ENCODE data around the gene TPSG1.
"Not testable (repeated sequence)": the region's sequence is repeated elsewhere in the genome, so short reads cannot be mapped to it uniquely, and the experiment has no call there.

Gene TPSG1

DNA sequence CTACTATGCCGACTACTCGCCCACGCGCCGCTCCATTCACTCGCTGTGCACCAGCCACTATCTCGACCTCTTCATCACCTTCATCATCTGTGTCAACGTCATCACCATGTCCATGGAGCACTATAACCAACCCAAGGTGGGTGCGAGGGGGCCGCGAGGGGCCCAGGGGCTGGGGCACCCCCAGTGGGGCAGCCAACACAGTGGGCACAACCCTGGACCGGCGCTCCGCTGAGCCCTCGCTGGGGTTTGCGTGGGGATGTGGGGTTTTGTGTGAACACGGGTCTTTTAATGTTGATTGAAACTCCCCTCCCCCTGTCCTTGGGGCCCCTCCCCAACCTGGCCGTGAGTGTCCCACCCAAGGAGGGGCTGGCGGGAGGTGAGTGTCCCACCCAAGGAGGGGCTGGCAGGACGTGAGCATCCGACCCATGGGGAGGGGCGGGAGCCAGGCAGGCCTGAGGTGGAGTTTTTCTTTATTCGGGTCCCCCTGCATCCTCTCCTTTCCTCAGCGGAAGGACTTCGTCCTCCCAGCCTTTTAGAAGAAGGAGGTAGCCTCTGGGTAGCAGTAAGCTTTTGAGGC lies 11.2 kb downstream of the TPSG1 start:
- no peak for DNase-seq

DNA sequence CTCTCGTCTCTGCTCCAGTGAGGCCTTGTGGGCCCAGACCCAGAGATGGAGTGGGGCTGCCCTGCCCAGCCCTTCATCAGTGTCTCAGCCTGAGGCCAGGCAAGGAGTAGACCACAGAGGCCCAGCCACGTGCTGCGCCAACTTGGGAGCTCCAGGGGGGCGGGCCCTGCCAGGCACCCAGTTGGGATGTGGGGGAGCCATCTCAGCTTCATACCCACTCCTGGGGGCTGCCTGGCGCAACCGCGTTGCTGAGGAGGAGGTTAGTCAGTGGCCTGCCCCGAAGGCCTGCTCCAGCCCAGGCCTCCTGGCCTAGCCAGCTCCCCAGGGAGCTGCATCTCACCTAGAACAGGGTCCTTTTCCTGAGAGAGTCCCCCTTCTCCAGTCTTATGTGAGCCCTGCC lies 11.8 kb downstream of the TPSG1 start:
- no peak for DNase-seq

DNA sequence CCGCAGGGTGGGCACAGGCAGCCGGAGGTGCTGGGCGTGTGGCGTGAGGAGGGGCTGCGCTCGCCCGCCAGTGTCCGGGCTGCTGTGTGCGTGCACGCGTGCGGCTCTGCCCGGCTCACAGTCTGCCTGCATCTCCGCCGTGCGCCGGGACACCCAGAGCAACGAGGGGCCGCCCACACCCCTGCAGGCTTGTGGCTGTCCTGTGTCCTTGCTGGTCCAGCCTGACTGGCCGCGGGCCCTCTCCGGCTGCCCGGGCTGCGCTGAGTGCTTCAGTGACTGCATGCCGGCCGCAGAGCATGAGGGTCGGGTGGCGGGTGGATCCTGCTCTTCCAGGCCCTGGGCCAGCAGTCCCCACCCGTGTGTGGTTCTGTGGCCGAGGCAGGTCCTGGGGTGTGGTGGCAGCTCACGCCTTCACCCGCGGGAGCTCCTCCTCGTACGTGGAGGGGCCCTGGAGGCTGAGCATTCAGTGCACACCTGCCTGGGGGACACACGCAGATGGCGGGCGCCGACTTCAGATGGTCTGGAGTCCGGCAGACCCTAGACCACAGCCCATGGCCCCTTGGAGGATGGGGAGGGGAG lies 12.4 kb downstream of the TPSG1 start:
- no peak for DNase-seq

DNA sequence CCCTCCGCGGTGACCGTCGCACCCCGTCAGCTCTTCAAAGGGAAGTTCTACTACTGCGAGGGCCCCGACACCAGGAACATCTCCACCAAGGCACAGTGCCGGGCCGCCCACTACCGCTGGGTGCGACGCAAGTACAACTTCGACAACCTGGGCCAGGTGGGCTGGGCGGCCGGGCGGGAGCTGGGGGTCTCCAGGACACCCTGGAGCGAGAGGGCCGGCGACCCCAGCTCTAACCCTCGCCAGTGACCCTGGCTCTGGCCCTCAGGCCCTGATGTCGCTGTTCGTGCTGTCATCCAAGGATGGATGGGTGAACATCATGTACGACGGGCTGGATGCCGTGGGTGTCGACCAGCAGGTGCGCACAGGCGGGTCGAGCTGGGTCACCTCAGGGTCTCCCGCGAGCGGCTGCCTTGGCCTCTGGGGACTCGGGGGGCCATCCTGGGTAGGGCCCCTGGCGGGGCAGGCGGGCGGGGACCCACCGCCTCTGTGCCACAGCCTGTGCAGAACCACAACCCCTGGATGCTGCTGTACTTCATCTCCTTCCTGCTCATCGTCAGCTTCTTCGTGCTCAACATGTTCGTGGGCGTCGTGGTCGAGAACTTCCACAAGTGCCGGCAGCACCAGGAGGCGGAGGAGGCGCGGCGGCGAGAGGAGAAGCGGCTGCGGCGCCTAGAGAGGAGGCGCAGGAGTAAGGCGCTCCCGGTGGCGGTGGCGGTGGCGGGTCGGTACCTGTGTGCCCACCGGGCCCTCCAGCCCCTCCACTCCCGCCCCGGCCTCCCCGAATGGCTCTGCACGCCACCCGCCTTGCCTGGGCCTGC lies 13.4 kb downstream of the TPSG1 start:
- no peak for DNase-seq

DNA sequence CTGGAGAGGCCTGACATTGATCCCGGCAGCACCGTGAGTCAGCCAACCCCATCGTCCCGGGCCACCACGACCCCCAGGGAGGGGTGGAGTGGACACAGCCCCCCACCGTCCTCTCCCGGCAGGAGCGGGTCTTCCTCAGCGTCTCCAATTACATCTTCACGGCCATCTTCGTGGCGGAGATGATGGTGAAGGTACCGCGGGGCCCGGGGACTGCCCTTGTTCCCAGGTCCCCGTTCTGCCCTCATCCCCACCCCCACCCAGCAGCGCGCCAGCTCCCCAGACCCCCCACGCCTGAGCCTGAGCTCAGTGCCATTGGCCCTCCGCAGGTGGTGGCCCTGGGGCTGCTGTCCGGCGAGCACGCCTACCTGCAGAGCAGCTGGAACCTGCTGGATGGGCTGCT lies 14.6 kb downstream of the TPSG1 start:
- DNase-seq: no peak

DNA sequence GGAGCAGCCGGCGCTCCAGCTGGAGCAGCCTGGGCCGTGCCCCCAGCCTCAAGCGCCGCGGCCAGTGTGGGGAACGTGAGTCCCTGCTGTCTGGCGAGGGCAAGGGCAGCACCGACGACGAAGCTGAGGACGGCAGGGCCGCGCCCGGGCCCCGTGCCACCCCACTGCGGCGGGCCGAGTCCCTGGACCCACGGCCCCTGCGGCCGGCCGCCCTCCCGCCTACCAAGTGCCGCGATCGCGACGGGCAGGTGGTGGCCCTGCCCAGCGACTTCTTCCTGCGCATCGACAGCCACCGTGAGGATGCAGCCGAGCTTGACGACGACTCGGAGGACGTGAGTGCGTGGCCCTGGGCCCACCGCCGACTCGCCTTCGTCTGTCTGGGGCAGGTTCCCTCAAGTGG lies 16.0 kb downstream of the TPSG1 start:
- no peak for DNase-seq

DNA sequence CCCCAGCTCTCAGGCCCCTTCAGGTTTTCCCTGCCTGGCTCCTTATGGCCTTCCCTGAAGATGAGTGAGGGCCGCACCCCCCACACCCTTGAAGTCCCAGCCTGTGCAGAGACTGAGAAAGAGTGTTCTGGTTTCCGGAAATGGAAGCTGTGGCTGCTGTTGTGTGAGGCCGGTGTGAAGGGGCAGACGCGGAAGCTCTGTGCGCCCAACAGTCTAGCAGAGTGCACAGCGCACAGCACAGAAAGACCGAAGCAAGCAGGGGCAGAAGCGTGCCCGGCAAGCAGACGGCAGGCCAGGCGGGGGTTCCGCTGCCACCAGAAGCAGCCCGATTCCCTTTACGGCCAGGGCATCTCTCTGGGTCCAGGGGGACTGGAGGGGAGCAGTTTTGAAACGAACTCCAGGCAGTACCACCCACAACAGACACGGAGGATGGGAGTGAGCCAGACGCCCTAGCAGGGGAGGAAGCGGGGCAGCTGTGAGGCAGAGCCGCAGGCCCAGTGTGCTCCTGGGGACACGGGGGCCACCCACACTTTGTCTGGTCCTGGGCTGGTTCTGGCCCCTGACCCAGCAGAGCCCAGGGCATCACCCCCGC lies 16.7 kb downstream of the TPSG1 start:
- no peak for DNase-seq

DNA sequence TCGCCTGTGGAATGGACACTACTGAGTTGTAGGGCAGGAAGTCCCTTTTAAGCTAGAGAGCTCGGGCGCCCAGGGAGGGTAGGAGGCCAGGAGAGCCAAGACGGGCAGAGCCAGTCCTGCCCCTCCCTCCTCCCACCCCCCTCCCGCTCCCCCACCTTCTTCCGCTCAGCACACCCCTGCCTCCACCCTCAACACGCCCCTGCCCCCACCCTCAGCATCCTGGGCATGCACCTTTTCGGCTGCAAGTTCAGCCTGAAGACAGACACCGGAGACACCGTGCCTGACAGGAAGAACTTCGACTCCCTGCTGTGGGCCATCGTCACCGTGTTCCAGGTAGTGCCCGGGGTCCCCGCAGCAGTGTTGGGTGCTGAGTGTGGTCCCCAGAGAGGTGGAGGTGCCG lies 18.3 kb downstream of the TPSG1 start:
- no peak for DNase-seq

DNA sequence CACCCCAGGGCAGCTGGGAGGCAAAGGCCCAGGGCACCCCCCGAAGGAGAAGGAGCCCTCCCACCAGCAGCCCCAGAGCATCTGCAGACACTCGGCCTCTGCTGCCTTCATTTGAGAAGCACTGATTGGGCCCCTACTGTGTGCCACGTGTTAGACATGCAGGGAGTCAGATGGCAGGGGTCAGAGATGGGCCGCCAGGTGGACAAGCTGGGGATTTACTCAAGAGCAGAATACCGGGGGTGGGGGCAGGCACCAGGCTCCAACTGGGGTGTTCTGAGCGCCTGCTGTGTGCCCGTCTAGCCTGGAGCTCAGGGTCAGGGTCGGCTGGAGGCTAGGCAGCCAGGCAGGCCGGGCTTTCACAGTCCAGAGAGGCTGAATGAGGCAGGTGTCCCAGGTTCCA lies 18.7 kb downstream of the TPSG1 start:
- no peak for DNase-seq

DNA sequence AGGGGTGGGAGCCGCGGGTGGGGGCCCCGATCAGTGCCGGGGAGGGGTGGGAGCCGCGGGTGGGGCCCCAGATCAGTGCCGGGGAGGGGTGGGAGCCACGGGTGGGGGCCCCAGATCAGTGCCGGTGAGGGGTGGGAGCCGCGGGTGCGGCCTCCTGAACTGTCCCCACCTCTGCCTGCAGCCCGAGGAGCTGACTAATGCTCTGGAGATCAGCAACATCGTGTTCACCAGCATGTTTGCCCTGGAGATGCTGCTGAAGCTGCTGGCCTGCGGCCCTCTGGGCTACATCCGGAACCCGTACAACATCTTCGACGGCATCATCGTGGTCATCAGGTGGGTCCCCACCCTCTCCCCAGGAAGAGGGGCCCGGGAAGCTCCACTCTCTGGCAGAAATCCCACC lies 20.1 kb downstream of the TPSG1 start:
- DNase-seq: no peak

DNA sequence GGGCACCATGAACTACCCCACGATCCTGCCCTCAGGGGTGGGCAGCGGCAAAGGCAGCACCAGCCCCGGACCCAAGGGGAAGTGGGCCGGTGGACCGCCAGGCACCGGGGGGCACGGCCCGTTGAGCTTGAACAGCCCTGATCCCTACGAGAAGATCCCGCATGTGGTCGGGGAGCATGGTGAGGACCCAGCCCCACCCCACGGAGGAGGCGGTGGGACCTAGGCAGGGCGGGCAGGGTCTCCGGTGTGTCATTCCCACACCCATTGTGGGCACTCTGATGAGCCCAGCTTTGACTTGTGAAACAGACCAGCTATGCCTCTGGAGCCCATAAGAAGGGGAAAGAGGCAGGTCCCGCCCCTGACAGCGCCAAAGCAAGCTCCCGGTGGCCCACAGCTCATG lies 22.8 kb downstream of the TPSG1 start:
- DNase-seq: no peak

DNA sequence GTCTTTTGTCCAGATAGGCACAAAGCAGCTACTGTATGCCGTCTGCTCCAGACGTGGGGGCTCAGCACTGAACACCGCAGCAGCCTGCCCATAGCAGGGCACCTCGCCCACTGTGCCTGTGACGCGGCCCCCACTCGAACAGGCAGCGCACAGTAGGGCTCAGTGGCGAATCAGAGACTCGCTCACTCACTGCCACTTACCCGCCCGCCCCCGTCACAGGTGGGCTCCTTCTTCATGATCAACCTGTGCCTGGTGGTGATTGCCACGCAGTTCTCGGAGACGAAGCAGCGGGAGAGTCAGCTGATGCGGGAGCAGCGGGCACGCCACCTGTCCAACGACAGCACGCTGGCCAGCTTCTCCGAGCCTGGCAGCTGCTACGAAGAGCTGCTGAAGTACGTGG lies 23.6 kb downstream of the TPSG1 start:
- no peak for DNase-seq

DNA sequence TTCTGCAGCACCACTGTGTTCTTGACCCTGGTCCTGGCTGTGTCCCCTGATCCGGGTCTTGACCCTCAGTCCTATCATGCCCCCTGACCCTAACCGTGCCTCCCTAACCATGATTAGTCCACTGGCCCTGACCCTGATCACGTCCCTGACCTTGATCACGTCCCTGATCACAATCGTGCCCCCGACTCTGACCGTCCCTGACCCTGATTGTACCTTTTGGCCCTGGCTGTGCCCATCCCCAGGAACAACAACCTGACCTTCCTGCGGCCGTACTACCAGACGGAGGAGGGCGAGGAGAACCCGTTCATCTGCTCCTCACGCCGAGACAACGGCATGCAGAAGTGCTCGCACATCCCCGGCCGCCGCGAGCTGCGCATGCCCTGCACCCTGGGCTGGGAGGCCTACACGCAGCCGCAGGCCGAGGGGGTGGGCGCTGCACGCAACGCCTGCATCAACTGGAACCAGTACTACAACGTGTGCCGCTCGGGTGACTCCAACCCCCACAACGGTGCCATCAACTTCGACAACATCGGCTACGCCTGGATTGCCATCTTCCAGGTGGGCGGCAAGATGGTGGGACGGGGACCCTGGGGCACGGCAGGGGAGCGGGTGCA lies 24.9 kb downstream of the TPSG1 start:
- DNase-seq: no peak

DNA sequence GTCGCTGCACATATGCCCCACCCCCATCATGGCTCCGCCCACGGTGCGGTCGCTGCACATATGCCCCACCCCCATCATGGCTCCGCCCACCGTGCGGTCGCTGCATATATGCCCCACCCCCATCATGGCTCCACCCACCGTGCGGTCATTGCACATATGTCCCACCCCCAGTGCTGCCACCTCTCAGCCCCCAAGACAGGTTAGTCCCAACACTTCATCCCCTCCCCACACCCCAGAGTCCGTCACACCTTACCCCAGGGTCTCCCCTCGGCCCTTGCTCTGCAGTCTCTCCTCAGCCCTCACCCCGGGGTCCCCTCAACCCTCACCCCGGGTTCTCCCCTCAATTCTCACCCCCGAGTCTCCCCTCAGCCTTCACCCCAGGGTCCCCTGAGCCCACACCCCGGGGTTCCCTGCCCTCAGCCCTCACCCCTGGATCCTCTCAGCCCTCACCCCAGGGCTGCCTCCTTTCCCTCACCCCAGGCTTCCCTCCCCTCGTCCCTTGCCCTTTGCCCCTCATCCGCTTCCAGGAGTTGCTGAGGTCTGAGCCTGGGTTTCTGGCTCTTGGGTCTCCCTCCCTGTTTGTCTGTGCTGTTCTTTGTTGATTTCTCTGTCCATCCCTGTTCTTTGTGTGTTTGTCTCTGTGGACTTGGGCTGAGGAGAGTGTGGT lies 25.6 kb downstream of the TPSG1 start:
- no peak for DNase-seq

DNA sequence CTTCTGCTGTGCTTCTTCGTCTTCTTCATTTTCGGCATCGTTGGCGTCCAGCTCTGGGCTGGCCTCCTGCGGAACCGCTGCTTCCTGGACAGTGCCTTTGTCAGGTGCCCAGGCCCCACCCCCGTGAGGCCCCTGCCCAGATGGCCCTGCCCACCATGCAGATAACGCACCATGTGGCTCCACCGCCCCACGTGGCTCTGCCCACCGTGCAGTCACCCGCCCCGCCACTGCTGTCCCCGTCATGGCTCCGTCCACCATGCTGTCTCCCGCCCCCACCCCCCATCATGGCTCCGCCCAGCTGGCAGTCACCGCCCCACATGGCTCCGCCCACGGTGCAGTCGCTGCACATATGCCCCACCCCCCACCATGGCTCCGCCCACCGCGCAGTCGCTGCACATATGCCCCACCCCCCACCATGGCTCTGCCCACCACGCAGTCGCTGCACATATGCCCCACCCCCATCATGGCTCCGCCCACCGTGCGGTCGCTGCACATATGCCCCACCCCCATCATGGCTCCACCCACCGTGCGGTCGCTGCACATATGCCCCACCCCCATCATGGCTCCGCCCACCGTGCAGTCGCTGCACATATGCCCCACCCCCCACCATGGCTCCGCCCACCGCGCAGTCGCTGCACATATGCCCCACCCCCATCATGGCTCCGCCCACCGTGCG lies 26.3 kb downstream of the TPSG1 start:
- not testable (repeated sequence) for DNase-seq

DNA sequence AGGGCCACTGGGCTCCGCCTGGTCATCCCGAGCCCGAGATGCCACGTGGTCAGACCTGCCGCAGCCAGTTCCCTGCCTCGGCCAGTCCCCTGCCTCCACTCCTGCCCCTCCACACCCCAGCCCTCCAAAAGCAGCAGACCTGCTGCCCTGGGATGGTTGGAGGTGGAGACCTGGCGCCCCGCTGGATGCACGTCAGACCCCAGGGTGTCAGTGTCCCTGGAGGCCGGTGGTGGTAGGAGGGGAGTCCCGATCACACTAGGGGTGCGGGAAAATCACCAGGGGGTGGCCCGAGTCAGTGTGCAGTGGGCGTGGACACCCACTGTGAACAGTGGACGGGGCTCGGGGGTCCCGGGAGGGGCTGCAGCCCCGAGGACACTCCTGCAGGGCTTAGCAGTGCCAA lies 26.9 kb downstream of the TPSG1 start:
- DNase-seq: no peak

DNA sequence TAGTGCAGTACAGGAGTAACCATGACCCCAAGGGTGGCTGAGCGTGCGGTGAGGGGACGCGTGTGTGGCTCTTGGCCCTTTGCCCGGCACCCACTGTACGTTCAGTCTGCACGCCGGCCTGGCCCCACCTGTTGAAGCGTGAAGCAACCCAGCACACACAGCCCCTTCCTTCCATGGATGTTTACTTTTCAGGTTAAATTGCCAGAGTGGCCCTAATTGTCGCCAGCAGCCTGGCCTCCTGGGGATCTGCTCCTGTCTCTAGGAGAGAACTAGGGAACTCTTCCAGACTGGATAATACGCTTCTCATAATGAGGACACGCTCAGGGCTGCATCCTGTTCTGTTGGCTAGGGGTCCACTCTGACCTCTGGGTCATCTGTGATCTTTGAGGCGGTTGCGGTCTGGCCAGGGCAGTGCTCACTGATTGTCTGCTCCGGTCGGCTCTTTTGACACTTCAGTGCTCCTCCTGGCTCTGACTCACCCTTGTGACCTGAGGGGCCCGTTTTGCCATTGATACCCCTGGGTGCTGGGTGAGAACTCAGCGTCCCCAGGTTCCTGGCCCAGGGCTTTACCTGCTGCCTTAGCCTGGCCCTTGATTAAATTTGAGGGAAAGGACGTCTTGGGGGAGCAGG lies 27.7 kb downstream of the TPSG1 start:
- peak; percentile 74 for DNase-seq

DNA sequence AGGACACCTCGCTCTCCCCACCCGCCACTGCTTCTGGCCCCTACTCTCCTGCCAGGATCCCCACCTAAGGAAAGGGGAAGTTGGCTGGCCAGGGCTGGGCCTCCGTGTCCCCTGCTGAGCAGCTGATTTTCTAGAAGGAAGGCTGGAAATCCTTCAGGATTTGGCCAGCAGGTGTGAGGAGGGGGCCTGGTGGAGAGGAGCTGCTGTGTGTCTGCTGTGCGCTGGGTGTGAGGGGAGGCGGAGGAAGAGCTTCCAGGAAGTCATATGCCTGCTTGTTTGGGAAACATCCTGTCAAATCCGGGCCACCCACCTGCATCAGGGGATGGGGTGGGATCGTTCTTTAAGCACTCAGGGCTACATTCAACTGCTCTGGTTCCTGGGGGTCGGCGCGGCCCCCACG lies 28.6 kb downstream of the TPSG1 start:
- no peak for DNase-seq

DNA sequence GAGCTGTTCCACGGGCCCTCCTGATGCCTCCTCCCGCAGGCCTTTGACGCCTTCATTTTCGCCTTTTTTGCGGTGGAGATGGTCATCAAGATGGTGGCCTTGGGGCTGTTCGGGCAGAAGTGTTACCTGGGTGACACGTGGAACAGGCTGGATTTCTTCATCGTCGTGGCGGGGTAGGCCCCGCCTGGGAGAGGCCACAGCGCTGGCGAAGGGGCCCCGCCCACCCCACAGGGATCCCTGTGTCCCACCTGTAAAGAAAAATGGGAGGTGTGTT lies 29.7 kb downstream of the TPSG1 start:
- no peak for DNase-seq

DNA sequence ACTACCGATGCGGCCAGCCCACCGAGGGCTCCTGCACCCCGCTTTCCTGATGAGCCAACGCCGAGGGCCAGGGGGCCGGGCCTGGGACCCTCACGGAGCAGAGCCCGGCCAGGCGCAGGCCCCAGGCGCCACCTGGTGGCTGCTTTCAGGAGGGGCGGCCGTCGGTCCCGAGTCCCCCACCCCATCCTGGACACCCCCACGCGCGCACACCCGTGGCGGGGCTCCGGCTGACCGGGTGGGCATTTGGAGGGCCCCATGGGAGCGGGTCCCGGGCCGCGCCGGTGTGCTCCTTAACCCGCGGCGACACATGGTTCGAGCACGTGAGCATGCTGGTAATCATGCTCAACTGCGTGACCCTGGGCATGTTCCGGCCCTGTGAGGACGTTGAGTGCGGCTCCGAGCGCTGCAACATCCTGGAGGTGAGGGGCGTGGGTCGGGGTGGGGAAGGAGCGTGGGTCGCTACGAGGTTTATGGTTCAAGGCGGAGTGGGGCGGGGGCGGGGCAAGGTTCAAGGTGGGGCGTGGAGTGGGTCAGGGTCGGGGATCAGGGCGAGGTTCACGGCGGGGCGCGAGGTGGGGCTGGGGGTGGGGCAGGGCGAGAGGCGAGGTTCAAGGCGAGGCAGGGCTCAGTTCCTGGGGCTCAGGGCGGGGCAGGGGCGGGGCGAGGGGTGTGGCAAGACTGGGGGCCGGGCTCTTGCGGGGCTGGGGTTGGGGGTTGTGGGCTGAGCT lies 30.2 kb downstream of the TPSG1 start:
- peak; percentile 5 for DNase-seq

DNA sequence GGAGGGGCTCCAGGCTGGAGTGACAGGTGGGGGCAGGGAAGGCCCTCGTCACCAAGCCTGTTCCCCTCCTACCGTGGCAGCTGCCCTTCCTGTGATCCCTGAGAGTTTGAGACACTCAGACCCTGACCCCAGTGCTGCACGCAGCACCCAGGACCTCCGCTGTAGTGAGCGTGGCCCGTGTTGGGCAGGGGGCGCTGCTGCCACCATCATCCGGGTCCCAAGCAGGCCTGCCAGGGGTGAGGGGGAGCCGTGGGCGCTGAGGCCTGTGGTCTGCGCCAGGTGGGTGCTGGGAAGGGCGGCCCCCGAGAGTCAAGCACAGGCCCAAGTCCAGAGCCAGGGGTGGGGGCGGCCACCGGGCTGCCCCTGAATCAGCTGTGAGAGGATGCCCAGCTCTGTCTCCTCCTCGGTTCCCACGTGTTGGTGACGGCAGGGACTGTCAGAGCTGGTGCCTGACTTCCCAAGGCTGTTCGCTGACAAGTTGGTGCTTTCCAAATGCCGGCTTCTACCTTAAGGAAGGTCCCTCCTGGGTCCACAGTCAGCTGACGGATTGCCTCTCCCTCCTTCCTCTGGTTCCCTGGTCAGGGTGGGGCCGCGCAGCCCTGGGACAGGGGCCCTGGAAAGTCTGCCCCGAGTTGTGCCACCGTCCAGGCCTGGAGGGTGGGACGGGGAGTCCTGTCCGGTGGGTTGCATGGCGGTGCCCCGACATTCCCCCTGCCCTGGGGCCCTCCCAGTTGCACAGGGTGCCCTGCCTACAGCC lies 31.1 kb downstream of the TPSG1 start:
- DNase-seq: no peak
